MM.1S (cell line): ENCODE measurements around the gene STK32A.

Experiments
- CTCF ChIP-seq: fragments of 300-600 bp; sonication (generic); IDR thresholded peaks from 2 replicates; pipeline ENCODE4 v1.5.1; 2016; ENCODE audit warnings: antibody characterized with exemption, low read length, mixed read lengths
- EZH2 ChIP-seq: fragments of 300-600 bp; sonication (generic); optimal IDR thresholded peaks from 2 replicates; pipeline ENCODE3; 2017; ENCODE audit warnings: low read depth, mild to moderate bottlenecking, antibody characterized with exemption, low read length, mixed read lengths
- EZH2phosphoT487 ChIP-seq: fragments of 300-600 bp; sonication (generic); IDR thresholded peaks from 2 replicates; pipeline ENCODE4 v1.6.1; 2018; ENCODE audit warnings: antibody characterized with exemption, low read length

GRCh38 chr5:147427521-147428401 is 192.9 kb downstream of the STK32A start:
- TF ChIP-seq CTCF = no peak
- no peak for TF ChIP-seq EZH2
- TF ChIP-seq EZH2phosphoT487 = no peak
